PC-9 (cell line): ENCODE data around the gene PARP8. TPM values are rescaled to one million over a fixed set of nuclear protein-coding genes. Genes with fewer than 3 reads are reported as not detected.

Experiments used
- BruUV-seq: library from RNA; stranded (reverse); fragments of 400-500 nt; replicated peaks from 2 replicates; lab custom pipeline; 2021; lab: Mats Ljungman, UMichigan
- CTCF ChIA-PET: fragments of 300-600 bp; sonication (Branson Sonifier 250); formaldehyde crosslinking; loops from one replicate; lab custom pipeline; 2022; ENCODE audit warnings: antibody characterized with exemption; lab: Charles Lee
- POLR2A ChIA-PET: fragments of 300-600 bp; sonication (Branson Sonifier 250); formaldehyde crosslinking; loops from one replicate; lab custom pipeline; 2022; ENCODE audit warnings: antibody characterized with exemption; ENCODE audit not compliant: unreplicated experiment; lab: Charles Lee
- DNase-seq, 2 experiments: peaks; one replicate each; pipeline versions ENCODE4 v3.0.0 to v3.0.0-alpha.2; 2015 to 2022; ENCODE audit warnings: mixed read lengths in 1 of 2
- H2AFZ ChIP-seq: fragments of 200-600 bp; sonication (generic); 2 replicates; pipeline ENCODE4 v1.8.1; 2017; ENCODE audit warnings: antibody characterized with exemption
- H3F3A ChIP-seq: fragments of 200-600 bp; sonication (generic); 2 replicates; pipeline ENCODE4 v1.8.1; 2017; ENCODE audit warnings: antibody characterized with exemption, mild to moderate bottlenecking, low read depth; ENCODE audit not compliant: insufficient read depth
- H3K27ac ChIP-seq: fragments of 200-600 bp; sonication (generic); 2 replicates; pipeline ENCODE4 v1.6.1; 2016; ENCODE audit warnings: mixed run types
- H3K27me3 ChIP-seq: fragments of 200-600 bp; sonication (generic); 2 replicates; pipeline ENCODE4 v1.6.1; 2016; ENCODE audit warnings: low read depth, mixed run types; ENCODE audit not compliant: insufficient read depth
- H3K36me3 ChIP-seq: fragments of 200-600 bp; sonication (generic); 2 replicates; pipeline ENCODE4 v1.6.1; 2016; ENCODE audit warnings: low read depth, mixed run types
- H3K4me1 ChIP-seq: fragments of 200-600 bp; sonication (generic); replicated peaks from 2 replicates; pipeline ENCODE4 v1.6.1; 2016; ENCODE audit warnings: mixed run types; ENCODE audit not compliant: insufficient read depth
- H3K4me2 ChIP-seq: fragments of 200-600 bp; sonication (generic); 2 replicates; pipeline ENCODE4 v1.6.1; 2017; ENCODE audit warnings: mixed run types
- H3K4me3 ChIP-seq: fragments of 200-600 bp; sonication (generic); 2 replicates; pipeline ENCODE4 v1.6.1; 2016; ENCODE audit warnings: mixed run types
- H3K79me2 ChIP-seq: fragments of 200-600 bp; sonication (generic); 2 replicates; pipeline ENCODE4 v1.6.1; 2017; ENCODE audit warnings: low read depth, mixed run types
- H3K9me2 ChIP-seq: fragments of 200-600 bp; sonication (generic); 2 replicates; pipeline ENCODE4 v1.8.1; 2017; ENCODE audit warnings: mild to moderate bottlenecking; ENCODE audit not compliant: insufficient read depth
- H3K9me3 ChIP-seq: fragments of 200-600 bp; sonication (generic); 2 replicates; pipeline ENCODE4 v1.8.1; 2016; ENCODE audit warnings: low read depth; ENCODE audit not compliant: insufficient read depth
- H4K20me1 ChIP-seq: fragments of 200-600 bp; sonication (generic); 2 replicates; pipeline ENCODE4 v1.8.1; 2017; ENCODE audit not compliant: insufficient read depth
- CTCF ChIP-seq: fragments of 200-600 bp; sonication (generic); conservative IDR thresholded peaks from 2 replicates; pipeline ENCODE4 v1.6.1; 2017; ENCODE audit warnings: mixed run types, antibody characterized with exemption, mild to moderate bottlenecking, moderate library complexity
- EZH2 ChIP-seq: fragments of 200-600 bp; sonication (generic); IDR thresholded peaks from 2 replicates; pipeline ENCODE4 v1.8.0; 2017; ENCODE audit warnings: antibody characterized with exemption, low read depth
- intact Hi-C: fragments of 100-400 bp; cut with micrococcal nuclease; formaldehyde crosslinking; loops from one replicate; pipeline ENCODE4 v1.10.0; 2022; ENCODE audit not compliant: unreplicated experiment
- total RNA-seq: library from RNA; stranded (reverse); gene quantifications from 2 replicates; pipeline ENCODE4 v1.2.3, GENCODE V29; 2021

PARP8 gene
- total RNA-seq, 1 experiment from 2014 or later, result 17.6 TPM

GRCh38 chr5:50751064-50751657 is 84.7 kb downstream of the PARP8 start:
- peak in 1 of 2 experiments; percentile 3 for DNase-seq
- ChIA-PET POLR2A (interaction anchor here (0.6 kb wide), 1 partner anchor 27 kb away, joined by 9 read pairs; no protein-coding TSS in a partner anchor), CTCF (no interaction called here)
- no peaks in the 10 kb centered on the region for H3K9me2 ChIP-seq
- intact Hi-C loops, result loop anchor here (2.0 to 5.0 kb wide), 3 partner anchors 239 to 408 kb away; partner anchors contain the start of gene EMB
- H3K27me3 ChIP-seq, result no peaks in the 10 kb centered on the region
- no peak overlapping the region for H3K4me2 ChIP-seq
- no peaks in the 10 kb centered on the region for H4K20me1 ChIP-seq
- H2AFZ ChIP-seq, result no peak overlapping the region
- no peaks in the 10 kb centered on the region for H3F3A ChIP-seq
- H3K9me3 ChIP-seq, result no peaks in the 10 kb centered on the region
- no peaks in the 10 kb centered on the region for H3K79me2 ChIP-seq
- H3K27ac ChIP-seq, result no peak overlapping the region
- TF ChIP-seq CTCF, result peak; percentile 79
- no peak for TF ChIP-seq EZH2
- no peak overlapping the region for H3K4me3 ChIP-seq
- H3K36me3 ChIP-seq, result no peaks in the 10 kb centered on the region
- H3K4me1 ChIP-seq, result no peaks in the 10 kb centered on the region
- BruUV-seq, result no TSS peak

GRCh38 chr5:50752800-50753199 is 86.4 kb downstream of the PARP8 start:
- no peak for DNase-seq
- no TSS peak for BruUV-seq
- no peak overlapping the region for H2AFZ ChIP-seq
- H3K4me3 ChIP-seq, result no peak overlapping the region
- ChIA-PET CTCF (no interaction called here), POLR2A (no interaction called here)
- H3K36me3 ChIP-seq, result no peaks in the 10 kb centered on the region
- no peaks in the 10 kb centered on the region for H3K27me3 ChIP-seq
- no peaks in the 10 kb centered on the region for H3F3A ChIP-seq
- no peaks in the 10 kb centered on the region; the same call in 1 of the 2 replicates for H3K9me2 ChIP-seq
- no peaks in the 10 kb centered on the region for H3K79me2 ChIP-seq
- no peak overlapping the region for H3K4me2 ChIP-seq
- no peak for TF ChIP-seq EZH2
- TF ChIP-seq CTCF, result no peak
- H3K4me1 ChIP-seq, result no peaks in the 10 kb centered on the region
- H4K20me1 ChIP-seq, result no peaks in the 10 kb centered on the region
- no peaks in the 10 kb centered on the region for H3K9me3 ChIP-seq
- intact Hi-C loops, result loop anchor here (5.0 kb wide), 2 partner anchors 240 to 310 kb away; partner anchors contain the start of gene EMB
- no peak overlapping the region for H3K27ac ChIP-seq

- TF ChIP-seq CTCF, result no peak
- TF ChIP-seq EZH2, result no peak
- H3K27ac ChIP-seq, result no peak overlapping the region
- no TSS peak for BruUV-seq
- no peaks in the 10 kb centered on the region for H3F3A ChIP-seq
- no peaks in the 10 kb centered on the region for H3K9me3 ChIP-seq
- no peak overlapping the region for H2AFZ ChIP-seq
- no peaks in the 10 kb centered on the region for H3K36me3 ChIP-seq
- no peak overlapping the region for H3K4me3 ChIP-seq
- H3K79me2 ChIP-seq, result no peaks in the 10 kb centered on the region
- ChIA-PET POLR2A (no interaction called here), CTCF (no interaction called here)
- DNase-seq, result no peak
- H3K27me3 ChIP-seq, result no peaks in the 10 kb centered on the region
- no peaks in the 10 kb centered on the region for H4K20me1 ChIP-seq
- peaks cover 7% of the 10 kb centered on the region; the same call in 1 of the 2 replicates for H3K9me2 ChIP-seq
- intact Hi-C loops, result no loop called here
- H3K4me2 ChIP-seq, result no peak overlapping the region
- no peaks in the 10 kb centered on the region for H3K4me1 ChIP-seq
Measured at GRCh38 chr5:50759526-50760270, 93.3 kb downstream of the PARP8 start.
